Measurements from ENCODE around the gene MAFF.

Gene MAFF

GRCh38 chr22:38260761-38261681, 59.2 kb downstream of the MAFF start:
- DNase-seq (ENCODE audit: low read depth), result no peak
- peak overlapping the region; percentile 16 for H3K4me3 ChIP-seq (ENCODE audit: low read depth, low read length)

GRCh38 chr22:38262051-38262795, 60.4 kb downstream of the MAFF start:
- no peak overlapping the region for H3K4me3 ChIP-seq (ENCODE audit: low read depth, low read length)
- TF ChIP-seq CTCF (IDR thresholded peaks at IDR 0.05; ENCODE audit: low read depth, low read length, missing control alignments), result peak; percentile 47
- DNase-seq (ENCODE audit: low read depth), result no peak
- in situ Hi-C loops (cut with HindIII; ENCODE audit: low sequenced_read_pairs), result no loop called here

More at GRCh38 chr22:38260761-38261681, 59.2 kb downstream of the MAFF start:
- TF ChIP-seq CTCF (IDR thresholded peaks at IDR 0.05; ENCODE audit: low read depth, low read length, missing control alignments), result peak; percentile 43
- in situ Hi-C loops (cut with HindIII; ENCODE audit: low sequenced_read_pairs), result no loop called here

- H3K4me3 ChIP-seq (ENCODE audit: low read depth, low read length), result no peak overlapping the region
- TF ChIP-seq CTCF (IDR thresholded peaks at IDR 0.05; ENCODE audit: low read depth, low read length, missing control alignments), result no peak
- DNase-seq (ENCODE audit: low read depth), result no peak
- in situ Hi-C loops (cut with HindIII; ENCODE audit: low sequenced_read_pairs), result no loop called here
These were observed 62.6 kb downstream of the MAFF start for GRCh38 chr22:38264322-38264843.

All from astrocyte of the cerebellum (primary cell).